Left ventricle myocardium inferior (tissue), 1 donor: ENCODE measurements around the gene ANK2. TPM values are rescaled to one million over a fixed set of nuclear protein-coding genes. Genes with fewer than 3 reads are reported as not detected.

Source experiments
- DNase-seq: peaks from one replicate; pipeline ENCODE4 v3.0.0-alpha.2; 2020
- H3K27ac ChIP-seq: fragments of 200-600 bp; replicated peaks from 2 replicates; pipeline ENCODE4 v1.8.0; 2021
- H3K27me3 ChIP-seq: fragments of 200-600 bp; 2 replicates; pipeline ENCODE4 v1.8.0; 2021; ENCODE audit warnings: low read depth
- H3K36me3 ChIP-seq: fragments of 200-600 bp; 2 replicates; pipeline ENCODE4 v1.8.0; 2021
- H3K4me1 ChIP-seq: fragments of 200-600 bp; 2 replicates; pipeline ENCODE4 v1.8.0; 2021
- H3K4me3 ChIP-seq: fragments of 200-600 bp; 2 replicates; pipeline ENCODE4 v1.8.0; 2021; ENCODE audit warnings: mild to moderate bottlenecking, moderate library complexity
- H3K9me3 ChIP-seq: fragments of 200-600 bp; replicated peaks from 2 replicates; pipeline ENCODE4 v1.8.0; 2021
- intact Hi-C: fragments of 100-400 bp; cut with micrococcal nuclease; formaldehyde crosslinking; loops from one replicate; pipeline ENCODE4 v1.11.0; 2022
- total RNA-seq: library from RNA; stranded (reverse); fragmentation: NEBNext Ultra II Directional; extraction: Animal tissue kit (Norgen Biotek cat#: 25700); gene quantifications from one replicate; pipeline ENCODE4 v1.2.1, GENCODE V29; 2021
- TF ChIP-seq, protein P1 (sequence below): fragments of 200-600 bp; IDR thresholded peaks from 2 replicates; pipeline ENCODE4 v1.8.0; 2021; ENCODE audit warnings: antibody characterized with exemption, mild to moderate bottlenecking, borderline replicate concordance
- donor health status: DM: no; HTN: yes; CAD: no; lungs with severe emphysema.

ANK2 gene
- total RNA-seq, 1 donor from 2014 or later = 267 TPM

DNA sequence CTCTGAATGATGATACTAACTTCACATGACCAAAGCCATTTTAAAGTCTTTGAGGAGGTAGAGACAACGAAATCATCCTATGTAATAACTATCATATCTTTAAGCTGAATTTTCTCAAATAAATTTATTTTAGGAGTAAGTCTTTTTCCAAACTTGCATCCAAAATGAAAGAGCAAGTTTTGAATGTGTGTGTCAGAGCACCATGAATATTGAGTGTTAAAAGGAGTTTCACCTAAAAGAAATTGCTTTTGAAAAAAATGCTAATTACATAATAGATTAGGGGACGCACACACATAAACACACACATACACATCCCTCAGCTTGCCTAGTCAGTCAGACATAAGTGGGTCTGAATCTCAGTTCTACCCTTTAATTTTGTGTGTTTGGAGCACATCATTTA, 1.9 kb downstream of the ANK2 start:
- Histone ChIP-seq H3K36me3 (no peaks in the 10 kb centered on the region), H3K27ac (no peak overlapping the region), H3K4me1 (peaks cover 31% of the 10 kb centered on the region), H3K4me3 (no peak overlapping the region), H3K9me3 (no peaks in the 10 kb centered on the region), H3K27me3 (no peaks in the 10 kb centered on the region)
- intact Hi-C loops = no loop called here
- TF ChIP-seq, protein P1, sequence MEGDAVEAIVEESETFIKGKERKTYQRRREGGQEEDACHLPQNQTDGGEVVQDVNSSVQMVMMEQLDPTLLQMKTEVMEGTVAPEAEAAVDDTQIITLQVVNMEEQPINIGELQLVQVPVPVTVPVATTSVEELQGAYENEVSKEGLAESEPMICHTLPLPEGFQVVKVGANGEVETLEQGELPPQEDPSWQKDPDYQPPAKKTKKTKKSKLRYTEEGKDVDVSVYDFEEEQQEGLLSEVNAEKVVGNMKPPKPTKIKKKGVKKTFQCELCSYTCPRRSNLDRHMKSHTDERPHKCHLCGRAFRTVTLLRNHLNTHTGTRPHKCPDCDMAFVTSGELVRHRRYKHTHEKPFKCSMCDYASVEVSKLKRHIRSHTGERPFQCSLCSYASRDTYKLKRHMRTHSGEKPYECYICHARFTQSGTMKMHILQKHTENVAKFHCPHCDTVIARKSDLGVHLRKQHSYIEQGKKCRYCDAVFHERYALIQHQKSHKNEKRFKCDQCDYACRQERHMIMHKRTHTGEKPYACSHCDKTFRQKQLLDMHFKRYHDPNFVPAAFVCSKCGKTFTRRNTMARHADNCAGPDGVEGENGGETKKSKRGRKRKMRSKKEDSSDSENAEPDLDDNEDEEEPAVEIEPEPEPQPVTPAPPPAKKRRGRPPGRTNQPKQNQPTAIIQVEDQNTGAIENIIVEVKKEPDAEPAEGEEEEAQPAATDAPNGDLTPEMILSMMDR = no peak
- DNase-seq = no peak

DNA sequence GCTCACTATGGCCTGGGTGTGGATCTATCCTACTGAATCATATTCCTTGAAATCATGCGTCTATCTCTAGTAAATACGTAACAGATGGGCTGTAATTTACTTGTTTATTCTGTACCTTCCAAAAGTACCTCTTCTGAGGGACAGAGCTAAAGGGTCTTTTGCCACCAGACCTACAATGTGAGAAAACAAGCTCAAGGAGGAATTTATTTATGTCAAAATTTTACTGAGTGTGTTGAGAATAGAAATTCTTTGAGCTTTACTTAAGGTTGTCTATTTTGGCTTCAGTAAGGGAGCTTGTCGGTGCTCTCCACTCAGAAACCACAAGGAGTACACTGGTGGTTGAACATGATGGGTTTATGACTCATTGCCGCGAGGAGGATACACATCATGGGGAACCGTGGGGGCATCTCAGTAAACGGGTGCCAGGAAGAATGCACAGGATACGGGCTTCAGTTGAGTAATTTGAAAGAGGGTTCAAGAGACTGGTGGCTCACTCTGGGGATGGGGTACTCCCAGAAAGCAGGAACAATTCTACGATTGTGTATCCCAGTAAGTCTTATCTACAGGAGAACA, 3.0 kb downstream of the ANK2 start:
- TF ChIP-seq, protein P1 = no peak
- Histone ChIP-seq H3K27me3 (no peaks in the 10 kb centered on the region), H3K4me3 (no peak overlapping the region), H3K36me3 (no peaks in the 10 kb centered on the region), H3K27ac (no peak overlapping the region), H3K4me1 (peaks cover 35% of the 10 kb centered on the region), H3K9me3 (no peaks in the 10 kb centered on the region)
- DNase-seq = no peak
- intact Hi-C loops = no loop called here

DNA sequence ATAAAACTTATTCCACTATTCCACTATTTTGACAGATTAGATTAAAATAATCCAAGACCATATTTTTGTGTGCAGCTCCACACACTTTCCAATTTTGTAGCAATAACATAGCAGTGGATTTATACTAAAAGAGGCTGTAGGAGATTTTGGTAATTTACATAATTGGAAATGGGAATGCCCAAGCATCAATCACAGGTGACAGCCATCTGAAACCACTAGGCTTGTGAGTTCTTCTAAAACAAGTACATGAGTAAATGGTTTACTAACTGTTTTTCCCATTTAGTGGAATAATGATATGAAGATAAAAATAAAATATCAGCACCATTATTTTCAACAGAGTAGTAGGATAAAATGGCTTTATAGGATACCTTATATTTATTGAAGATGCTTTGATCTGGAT, 4.4 kb downstream of the ANK2 start:
- DNase-seq = no peak
- no peak overlapping the region for H3K4me3 ChIP-seq
- no peaks in the 10 kb centered on the region for H3K9me3 ChIP-seq
- no peaks in the 10 kb centered on the region for H3K27me3 ChIP-seq
- H3K36me3 ChIP-seq = no peaks in the 10 kb centered on the region
- no peak overlapping the region for H3K27ac ChIP-seq
- TF ChIP-seq, protein P1 = no peak
- intact Hi-C loops = no loop called here
- peaks cover 41% of the 10 kb centered on the region for H3K4me1 ChIP-seq

DNA sequence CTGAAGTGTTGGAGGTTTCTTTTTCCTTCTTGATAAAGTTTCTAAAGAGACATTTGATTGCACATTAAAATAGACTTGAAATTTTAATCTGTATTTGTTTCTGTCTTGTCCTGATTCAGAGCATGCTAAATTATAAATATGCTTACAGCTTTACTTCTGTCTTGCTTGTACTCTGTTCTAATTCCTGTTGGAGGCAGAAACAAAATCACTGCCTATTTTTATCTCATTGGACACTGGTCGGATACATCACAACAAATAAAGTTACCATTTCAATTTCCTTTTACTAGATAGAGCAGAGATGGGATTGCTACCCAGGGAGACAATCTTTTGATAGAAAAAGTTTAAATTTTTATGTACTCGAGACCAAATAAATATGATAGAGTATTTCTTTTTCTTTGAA, 6.9 kb downstream of the ANK2 start:
- intact Hi-C loops = no loop called here
- Histone ChIP-seq H3K9me3 (no peaks in the 10 kb centered on the region), H3K4me3 (no peak overlapping the region), H3K36me3 (no peaks in the 10 kb centered on the region), H3K4me1 (peaks cover 51% of the 10 kb centered on the region), H3K27ac (no peak overlapping the region), H3K27me3 (no peaks in the 10 kb centered on the region)
- TF ChIP-seq, protein P1 = no peak
- no peak for DNase-seq

DNA sequence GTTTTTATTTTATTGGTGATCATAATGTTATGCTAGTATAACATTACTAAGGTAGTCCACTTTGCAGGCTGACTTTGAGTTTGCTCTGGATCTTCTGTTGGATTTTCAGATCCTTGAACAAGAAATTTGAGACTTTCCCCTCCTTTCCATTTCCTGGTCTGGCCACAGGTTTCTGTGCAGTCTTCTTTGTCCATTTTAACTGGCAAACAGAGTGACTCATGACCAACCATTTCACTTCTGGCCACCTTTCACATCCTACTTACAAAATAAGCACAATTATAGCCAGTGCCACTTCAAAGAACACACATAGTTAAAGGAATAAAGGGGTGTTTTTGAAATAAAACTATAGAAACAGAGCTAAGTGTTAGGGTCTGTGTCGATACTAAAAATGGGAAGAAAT, 8.4 kb downstream of the ANK2 start:
- Histone ChIP-seq H3K9me3 (no peaks in the 10 kb centered on the region), H3K27me3 (no peaks in the 10 kb centered on the region), H3K4me1 (peaks cover 47% of the 10 kb centered on the region), H3K27ac (no peak overlapping the region), H3K36me3 (no peaks in the 10 kb centered on the region), H3K4me3 (no peak overlapping the region)
- DNase-seq = no peak
- intact Hi-C loops = no loop called here
- TF ChIP-seq, protein P1 = no peak
